SK-N-DZ (cell line): ENCODE data around the gene NOD2.

ENCODE experiments used
- DNase-seq: peaks from one replicate; pipeline ENCODE4 v3.0.0-alpha.2; 2015; ENCODE audit warnings: low spot score

Gene NOD2

GRCh38 chr16:50741781-50742575, 48.6 kb downstream of the NOD2 start, which contains the start of gene CYLD:
CYLD (plus strand) TSS chr16:50742086; CDS start chr16:50749699, 7,613 bp downstream.
- peak; percentile 99 for DNase-seq

- DNase-seq: no peak
Measured at GRCh38 chr16:50742576-50743200, 49.3 kb downstream of the NOD2 start.

- no peak for DNase-seq
Measured at GRCh38 chr16:50743581-50744225, 50.3 kb downstream of the NOD2 start.

- no peak for DNase-seq
Measured at GRCh38 chr16:50744881-50745280, 51.5 kb downstream of the NOD2 start.

GRCh38 chr16:50745940-50746339, 52.5 kb downstream of the NOD2 start:
- DNase-seq: no peak

- DNase-seq: no peak
Measured at GRCh38 chr16:50747207-50747956, 54.0 kb downstream of the NOD2 start.

GRCh38 chr16:50751528-50751927, 58.1 kb downstream of the NOD2 start:
- DNase-seq: no peak

- DNase-seq: no peak
Measured at GRCh38 chr16:50752471-50753235, 59.2 kb downstream of the NOD2 start.

- DNase-seq: no peak
Measured at GRCh38 chr16:50756473-50756872, 63.1 kb downstream of the NOD2 start.

GRCh38 chr16:50761267-50761666, 67.9 kb downstream of the NOD2 start:
- no peak for DNase-seq

- DNase-seq: no peak
Measured at GRCh38 chr16:50762241-50762640, 68.8 kb downstream of the NOD2 start.

- no peak for DNase-seq
Measured at GRCh38 chr16:50763211-50763610, 69.8 kb downstream of the NOD2 start.

- DNase-seq: no peak
Measured at GRCh38 chr16:50765260-50765659, 71.9 kb downstream of the NOD2 start.

- no peak for DNase-seq
Measured at GRCh38 chr16:50765861-50766260, 72.5 kb downstream of the NOD2 start.

- DNase-seq: no peak
Measured at GRCh38 chr16:50767197-50767596, 73.8 kb downstream of the NOD2 start.

- no peak for DNase-seq
Measured at GRCh38 chr16:50771366-50771765, 78.0 kb downstream of the NOD2 start.

GRCh38 chr16:50774405-50774804, 81.0 kb downstream of the NOD2 start:
- no peak for DNase-seq

- no peak for DNase-seq
Measured at GRCh38 chr16:50774960-50775359, 81.6 kb downstream of the NOD2 start.

- no peak for DNase-seq
Measured at GRCh38 chr16:50776037-50776436, 82.6 kb downstream of the NOD2 start.

- DNase-seq: no peak
Measured at GRCh38 chr16:50778284-50779163, 85.1 kb downstream of the NOD2 start.
